HepG2 (cell line): ENCODE results near the gene LY6G5B. TPM values are rescaled to one million over a fixed set of nuclear protein-coding genes. Genes with fewer than 3 reads are reported as not detected.

Source experiments
- AGO2 ChIP-seq: fragments of 200-400 bp; formaldehyde crosslinking; optimal IDR thresholded peaks from 2 replicates; pipeline ENCODE3; 2017; ENCODE audit warnings: mild to moderate bottlenecking, low read depth, low read length, moderate library complexity
- AHR ChIP-seq: IDR thresholded peaks from 2 replicates; pipeline ENCODE4 v1.6.1; 2018; ENCODE audit warnings: missing genetic modification reagents, missing compliant biosample characterization
- AKAP8 ChIP-seq: sonication (generic); formaldehyde crosslinking; IDR thresholded peaks from 2 replicates; pipeline ENCODE4 v1.5.1; 2020; ENCODE audit warnings: mild to moderate bottlenecking, missing genetic modification reagents
- FOSL1 ChIP-seq: sonication (generic); formaldehyde crosslinking; IDR thresholded peaks from 2 replicates; pipeline ENCODE4 v1.9.0; 2021; ENCODE audit warnings: missing genetic modification reagents, borderline replicate concordance
- GABPA ChIP-seq, 2 experiments: IDR thresholded peaks; 2 replicates each; pipeline ENCODE4 v1.6.1; 2011 to 2016; ENCODE audit warnings: low read depth in 2 of 2, low read length in 1 of 2, missing biosample characterization in 1 of 2, missing genetic modification characterization in 1 of 2
- ISL2 ChIP-seq: sonication (generic); formaldehyde crosslinking; IDR thresholded peaks from 2 replicates; pipeline ENCODE4 v1.5.0; 2020; ENCODE audit warnings: missing genetic modification reagents
- KAT7 ChIP-seq: IDR thresholded peaks from 2 replicates; pipeline ENCODE4 v1.6.1; 2018; ENCODE audit warnings: borderline replicate concordance, missing compliant biosample characterization
- KDM5B ChIP-seq: sonication (generic); formaldehyde crosslinking; IDR thresholded peaks from 2 replicates; pipeline ENCODE4 v1.4.0; 2020; ENCODE audit warnings: missing genetic modification reagents, mild to moderate bottlenecking, borderline replicate concordance
- MTA1 ChIP-seq: sonication (generic); formaldehyde crosslinking; IDR thresholded peaks from 2 replicates; pipeline ENCODE4 v1.4.0; 2020; ENCODE audit warnings: missing genetic modification reagents, mild to moderate bottlenecking, borderline replicate concordance
- PTBP1 ChIP-seq: fragments of 200-400 bp; formaldehyde crosslinking; IDR thresholded peaks from 2 replicates; pipeline ENCODE4 v1.6.1; 2018; ENCODE audit warnings: low read length, low read depth; ENCODE audit not compliant: poor library complexity, severe bottlenecking
- RFX1 ChIP-seq: fragments of 450-650 bp; IDR thresholded peaks from 2 replicates; pipeline ENCODE4 v1.6.1; 2017
- SALL1 ChIP-seq: sonication (generic); formaldehyde crosslinking; IDR thresholded peaks from 2 replicates; pipeline ENCODE4 v1.8.0; 2022; ENCODE audit warnings: mild to moderate bottlenecking, missing genetic modification reagents
- SRF ChIP-seq: IDR thresholded peaks from 2 replicates; pipeline ENCODE4 v1.6.1; 2011; ENCODE audit warnings: mild to moderate bottlenecking, low read depth, low read length, moderate library complexity
- SUZ12 ChIP-seq: fragments of 150-350 bp; IDR thresholded peaks from 2 replicates; pipeline ENCODE4 v1.6.1; 2014; ENCODE audit warnings: low read depth, low read length
- YEATS4 ChIP-seq: sonication (generic); formaldehyde crosslinking; IDR thresholded peaks from 2 replicates; pipeline ENCODE4 v1.4.0; 2020; ENCODE audit warnings: missing genetic modification reagents, borderline replicate concordance
- ZNF101 ChIP-seq: sonication (generic); formaldehyde crosslinking; IDR thresholded peaks from 2 replicates; pipeline ENCODE4 v1.4.0; 2020; ENCODE audit warnings: mild to moderate bottlenecking, low read depth, missing genetic modification reagents, borderline replicate concordance
- ZNF263 ChIP-seq: sonication (generic); formaldehyde crosslinking; IDR thresholded peaks from 2 replicates; pipeline ENCODE4 v1.4.0; 2020; ENCODE audit warnings: missing genetic modification reagents
- ZNF558 ChIP-seq: sonication (generic); formaldehyde crosslinking; IDR thresholded peaks from 2 replicates; pipeline ENCODE4 v1.9.0; 2022; ENCODE audit warnings: mild to moderate bottlenecking, missing genetic modification reagents, borderline replicate concordance
- ZNF572 ChIP-seq: sonication (generic); formaldehyde crosslinking; IDR thresholded peaks from 2 replicates; pipeline ENCODE4 v1.5.1; 2020; ENCODE audit warnings: mild to moderate bottlenecking, missing genetic modification reagents
- ZNF577 ChIP-seq: sonication (generic); formaldehyde crosslinking; IDR thresholded peaks from 2 replicates; pipeline ENCODE4 v1.4.0; 2020; ENCODE audit warnings: mild to moderate bottlenecking, low read depth, missing genetic modification reagents, borderline replicate concordance
- ZNF713 ChIP-seq: sonication (generic); formaldehyde crosslinking; IDR thresholded peaks from 2 replicates; pipeline ENCODE4 v1.4.0; 2020; ENCODE audit warnings: mild to moderate bottlenecking, missing genetic modification reagents
- ZSCAN20 ChIP-seq: sonication (generic); formaldehyde crosslinking; IDR thresholded peaks from 2 replicates; pipeline ENCODE4 v1.4.0; 2020; ENCODE audit warnings: missing genetic modification reagents, mild to moderate bottlenecking, borderline replicate concordance
- polyA plus RNA-seq, 8 experiments: library from polyadenylated mRNA; depleted of rRNA in 3 of 8; stranded (reverse) in 7 of 8; unstranded in 1 of 8; fragments of >200 nt; fragmentation: Illumina TruSeq in 4 of 8; extraction: Trizol in 4 of 8; gene quantifications; 2 replicates each; pipeline versions ENCODE4 v1.2.1 to v1.2.3, GENCODE V29; 2011 to 2016; ENCODE audit warnings: low read depth in 4 of 8, missing spikeins in 1 of 8, mixed read lengths in 1 of 8; ENCODE audit not compliant: insufficient read depth in 1 of 8
- total RNA-seq, 5 experiments: library from RNA; depleted of rRNA; stranded (reverse); fragments of >200 nt; fragmentation: Illumina TruSeq; extraction: Trizol; gene quantifications; 2 replicates each; pipeline ENCODE4 v1.2.3, GENCODE V29; 2016; ENCODE audit warnings: low read depth in 1 of 5
- TF ChIP-seq, protein P1 (sequence below): sonication (generic); formaldehyde crosslinking; IDR thresholded peaks from 2 replicates; pipeline ENCODE4; 2020; ENCODE audit warnings: missing genetic modification reagents, mild to moderate bottlenecking, borderline replicate concordance
- TF ChIP-seq, protein P2 (sequence below): IDR thresholded peaks from 2 replicates; pipeline ENCODE4 v1.6.1; 2016
- TF ChIP-seq, protein P3 (sequence below): sonication (generic); formaldehyde crosslinking; IDR thresholded peaks from 2 replicates; pipeline ENCODE4 v1.5.1; 2020; ENCODE audit warnings: mild to moderate bottlenecking, moderate library complexity, missing genetic modification reagents

LY6G5B gene
- total and polyA plus RNA-seq, 2 of the 13 experiments (the other 11 are each of a cell fraction or from before 2014, with no cell fraction given): 7.8 to 15.7 TPM

DNA sequence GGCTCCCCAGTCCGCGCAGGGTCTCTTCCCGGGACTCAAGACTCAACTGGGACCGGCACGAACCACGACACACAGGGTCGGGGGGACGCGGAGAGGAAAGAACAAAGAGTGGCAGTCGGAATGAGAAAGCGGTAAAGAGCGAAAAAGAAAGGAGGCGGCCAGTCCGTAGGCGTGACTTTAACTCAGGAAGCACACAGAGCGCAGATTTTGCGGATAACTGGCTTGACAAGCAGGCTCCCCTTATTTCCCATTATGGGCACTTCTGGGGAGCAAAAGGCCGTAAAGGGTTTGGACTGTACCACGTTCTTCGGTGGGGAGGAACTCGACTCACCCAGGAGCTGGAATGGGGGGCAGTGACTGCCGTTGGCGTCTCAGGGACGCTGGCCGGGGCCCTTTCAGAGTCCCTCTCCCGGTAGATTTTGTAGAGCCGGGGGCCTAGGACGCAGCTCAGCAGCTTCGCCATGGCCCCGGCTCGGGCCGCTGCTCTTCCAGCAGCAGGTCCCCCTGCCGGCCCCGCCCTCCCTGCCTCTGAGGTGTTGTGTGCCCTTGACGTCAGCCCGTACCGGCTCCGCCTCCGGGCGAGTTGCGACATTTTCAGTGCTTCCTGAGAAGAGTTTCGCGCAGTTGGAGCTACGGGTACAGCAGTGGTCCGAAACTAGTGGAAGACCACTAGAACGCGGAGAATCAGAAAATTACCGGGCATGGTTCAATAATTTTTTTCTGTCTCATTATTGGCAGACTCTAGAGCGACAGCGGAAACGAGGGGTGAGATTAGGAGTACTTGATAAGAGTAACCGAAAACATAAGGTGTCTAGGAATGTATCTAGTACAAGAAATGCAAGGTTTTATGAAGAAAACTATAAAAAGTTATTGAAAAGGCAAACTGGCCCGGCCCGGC is 33.3 kb downstream of the LY6G5B start, which contains the start of gene ABHD16A (continued):
- TF ChIP-seq, protein P1, sequence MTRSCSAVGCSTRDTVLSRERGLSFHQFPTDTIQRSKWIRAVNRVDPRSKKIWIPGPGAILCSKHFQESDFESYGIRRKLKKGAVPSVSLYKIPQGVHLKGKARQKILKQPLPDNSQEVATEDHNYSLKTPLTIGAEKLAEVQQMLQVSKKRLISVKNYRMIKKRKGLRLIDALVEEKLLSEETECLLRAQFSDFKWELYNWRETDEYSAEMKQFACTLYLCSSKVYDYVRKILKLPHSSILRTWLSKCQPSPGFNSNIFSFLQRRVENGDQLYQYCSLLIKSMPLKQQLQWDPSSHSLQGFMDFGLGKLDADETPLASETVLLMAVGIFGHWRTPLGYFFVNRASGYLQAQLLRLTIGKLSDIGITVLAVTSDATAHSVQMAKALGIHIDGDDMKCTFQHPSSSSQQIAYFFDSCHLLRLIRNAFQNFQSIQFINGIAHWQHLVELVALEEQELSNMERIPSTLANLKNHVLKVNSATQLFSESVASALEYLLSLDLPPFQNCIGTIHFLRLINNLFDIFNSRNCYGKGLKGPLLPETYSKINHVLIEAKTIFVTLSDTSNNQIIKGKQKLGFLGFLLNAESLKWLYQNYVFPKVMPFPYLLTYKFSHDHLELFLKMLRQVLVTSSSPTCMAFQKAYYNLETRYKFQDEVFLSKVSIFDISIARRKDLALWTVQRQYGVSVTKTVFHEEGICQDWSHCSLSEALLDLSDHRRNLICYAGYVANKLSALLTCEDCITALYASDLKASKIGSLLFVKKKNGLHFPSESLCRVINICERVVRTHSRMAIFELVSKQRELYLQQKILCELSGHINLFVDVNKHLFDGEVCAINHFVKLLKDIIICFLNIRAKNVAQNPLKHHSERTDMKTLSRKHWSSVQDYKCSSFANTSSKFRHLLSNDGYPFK (CRISPR knock-in tag): peak; percentile 25; the same call in 1 of the 2 replicates
- TF ChIP-seq SALL1 (peak; percentile 81), ZNF713 (CRISPR knock-in tag) (0 out of 2 replicates have a peak, but pooled peaks have one; percentile 50), AKAP8 (CRISPR knock-in tag) (no peak), RFX1 (no peak), FOSL1 (CRISPR knock-in tag) (no peak), KAT7 (peak; percentile 94), ZNF558 (CRISPR knock-in tag) (no peak; the same call in 1 of the 2 replicates), ZNF572 (CRISPR knock-in tag) (no peak; the same call in 1 of the 2 replicates), SRF (peak; percentile 59; the same call in 1 of the 2 replicates), ISL2 (CRISPR knock-in tag) (no peak; the same call in none of the 2 replicates), AGO2 (peak; percentile 29), MTA1 (CRISPR knock-in tag) (peak; percentile 67; the same call in 1 of the 2 replicates), ZNF101 (CRISPR knock-in tag) (no peak), SUZ12 (no peak), PTBP1 (no peak), ZNF263 (CRISPR knock-in tag) (peak; percentile 27; the same call in 1 of the 2 replicates), KDM5B (peak; percentile 85), GABPA (IDR thresholded peaks at IDR 0.05; ENCODE audit: low read depth, low read length) (no peak), GABPA (CRISPR knock-in tag; IDR thresholded peaks at IDR 0.05; ENCODE audit: low read depth) (peak; percentile 85), ZSCAN20 (CRISPR knock-in tag) (peak; percentile 36; the same call in 1 of the 2 replicates), YEATS4 (CRISPR knock-in tag) (peak; percentile 64; the same call in 1 of the 2 replicates), AHR (CRISPR knock-in tag) (peak; percentile 18; the same call in 1 of the 2 replicates), ZNF577 (CRISPR knock-in tag) (no peak)
- TF ChIP-seq, protein P2, sequence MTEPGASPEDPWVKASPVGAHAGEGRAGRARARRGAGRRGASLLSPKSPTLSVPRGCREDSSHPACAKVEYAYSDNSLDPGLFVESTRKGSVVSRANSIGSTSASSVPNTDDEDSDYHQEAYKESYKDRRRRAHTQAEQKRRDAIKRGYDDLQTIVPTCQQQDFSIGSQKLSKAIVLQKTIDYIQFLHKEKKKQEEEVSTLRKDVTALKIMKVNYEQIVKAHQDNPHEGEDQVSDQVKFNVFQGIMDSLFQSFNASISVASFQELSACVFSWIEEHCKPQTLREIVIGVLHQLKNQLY (CRISPR knock-in tag): no peak; the same call in 1 of the 2 replicates
- TF ChIP-seq, protein P3, sequence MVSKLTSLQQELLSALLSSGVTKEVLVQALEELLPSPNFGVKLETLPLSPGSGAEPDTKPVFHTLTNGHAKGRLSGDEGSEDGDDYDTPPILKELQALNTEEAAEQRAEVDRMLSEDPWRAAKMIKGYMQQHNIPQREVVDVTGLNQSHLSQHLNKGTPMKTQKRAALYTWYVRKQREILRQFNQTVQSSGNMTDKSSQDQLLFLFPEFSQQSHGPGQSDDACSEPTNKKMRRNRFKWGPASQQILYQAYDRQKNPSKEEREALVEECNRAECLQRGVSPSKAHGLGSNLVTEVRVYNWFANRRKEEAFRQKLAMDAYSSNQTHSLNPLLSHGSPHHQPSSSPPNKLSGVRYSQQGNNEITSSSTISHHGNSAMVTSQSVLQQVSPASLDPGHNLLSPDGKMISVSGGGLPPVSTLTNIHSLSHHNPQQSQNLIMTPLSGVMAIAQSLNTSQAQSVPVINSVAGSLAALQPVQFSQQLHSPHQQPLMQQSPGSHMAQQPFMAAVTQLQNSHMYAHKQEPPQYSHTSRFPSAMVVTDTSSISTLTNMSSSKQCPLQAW (CRISPR knock-in tag): peak; percentile 93
